WTC11 (cell line): Measurements from ENCODE around the gene GABBR2. TPM values are rescaled to one million over a fixed set of nuclear protein-coding genes. Genes with fewer than 3 reads are reported as not detected.

ENCODE experiments used
- ATAC-seq: fragments of 200-7000 bp; cut with Tn5 transposase; 2 replicates; pipeline ENCODE4 v1.10.0; 2021; ENCODE audit warnings: mild to moderate bottlenecking, moderate library complexity
- CTCF ChIA-PET: fragments of 300-600 bp; sonication (Branson Sonifier 250); formaldehyde crosslinking; loops from one replicate; lab custom pipeline; 2021; ENCODE audit warnings: antibody characterized with exemption; lab: Charles Lee
- POLR2A ChIA-PET: fragments of 350-600 bp; sonication (Branson Sonifier 250); formaldehyde crosslinking; loops from one replicate; lab custom pipeline; 2021; ENCODE audit warnings: antibody characterized with exemption; lab: Charles Lee
- DNase-seq: peaks from one replicate; pipeline ENCODE4 v3.0.0; 2021; ENCODE audit warnings: low spot score
- H3K27ac Mint-ChIP-seq: 2 replicates; pipeline ENCODE4 v1.8.0; 2021; ENCODE audit warnings: mixed read lengths
- H3K27me3 Mint-ChIP-seq: 2 replicates; pipeline ENCODE4 v1.8.0; 2021; ENCODE audit warnings: low read depth, mild to moderate bottlenecking, moderate library complexity, mixed read lengths
- H3K36me3 Mint-ChIP-seq: 2 replicates; pipeline ENCODE4 v1.8.0; 2021; ENCODE audit warnings: mixed read lengths
- H3K4me1 Mint-ChIP-seq: 2 replicates; pipeline ENCODE4 v1.8.0; 2022; ENCODE audit warnings: mixed read lengths
- H3K4me3 Mint-ChIP-seq: 2 replicates; pipeline ENCODE4 v1.8.0; 2021; ENCODE audit warnings: mild to moderate bottlenecking, moderate library complexity, mixed read lengths
- H3K9me3 Mint-ChIP-seq: 2 replicates; pipeline ENCODE4 v1.8.0; 2021; ENCODE audit warnings: mixed read lengths
- ATF2 ChIP-seq: sonication (generic); formaldehyde crosslinking; IDR thresholded peaks from 2 replicates; pipeline ENCODE4 v1.8.1; 2022; ENCODE audit warnings: low read depth, missing genetic modification reagents, borderline replicate concordance
- ATF3 ChIP-seq: sonication (generic); formaldehyde crosslinking; conservative IDR thresholded peaks from 2 replicates; pipeline ENCODE4 v1.8.1; 2022; ENCODE audit warnings: mild to moderate bottlenecking, missing genetic modification reagents
- CDX4 ChIP-seq: fragments of 250-450 bp; sonication (Bioruptor Pico); IDR thresholded peaks from 2 replicates; pipeline ENCODE4 v1.9.0; 2021; ENCODE audit warnings: moderate library complexity, mild to moderate bottlenecking, inconsistent platforms, borderline replicate concordance
- CREB1 ChIP-seq: sonication (generic); formaldehyde crosslinking; IDR thresholded peaks from 2 replicates; pipeline ENCODE4 v1.8.0; 2023; ENCODE audit warnings: mild to moderate bottlenecking, missing genetic modification reagents
- ETV6 ChIP-seq: sonication (generic); formaldehyde crosslinking; IDR thresholded peaks from 2 replicates; pipeline ENCODE4 v1.8.1; 2022; ENCODE audit warnings: mild to moderate bottlenecking, missing genetic modification reagents
- GABPB1 ChIP-seq: sonication (generic); formaldehyde crosslinking; IDR thresholded peaks from 2 replicates; pipeline ENCODE4 v1.8.1; 2023; ENCODE audit warnings: mild to moderate bottlenecking, missing genetic modification reagents
- IRF2 ChIP-seq: sonication (generic); formaldehyde crosslinking; IDR thresholded peaks from 2 replicates; pipeline ENCODE4 v1.8.0; 2022; ENCODE audit warnings: low read depth, missing genetic modification reagents, borderline replicate concordance
- JAZF1 ChIP-seq: fragments of 250-450 bp; sonication (Bioruptor Pico); IDR thresholded peaks from 2 replicates; pipeline ENCODE4 v1.9.0; 2021; ENCODE audit warnings: moderate library complexity, mild to moderate bottlenecking, inconsistent platforms
- JUN ChIP-seq: sonication (generic); formaldehyde crosslinking; IDR thresholded peaks from 2 replicates; pipeline ENCODE4 v1.8.0; 2023; ENCODE audit warnings: mild to moderate bottlenecking, missing genetic modification reagents
- MAX ChIP-seq: sonication (generic); formaldehyde crosslinking; IDR thresholded peaks from 2 replicates; pipeline ENCODE4 v1.8.0; 2022; ENCODE audit warnings: mild to moderate bottlenecking, missing genetic modification reagents
- NR2C2 ChIP-seq: sonication (generic); formaldehyde crosslinking; IDR thresholded peaks from 2 replicates; pipeline ENCODE4 v1.8.0; 2022; ENCODE audit warnings: mild to moderate bottlenecking, missing genetic modification reagents
- PRRX2 ChIP-seq: fragments of 250-450 bp; sonication (Bioruptor Pico); IDR thresholded peaks from 2 replicates; pipeline ENCODE4 v1.8.0; 2021; ENCODE audit warnings: mild to moderate bottlenecking
- RELA ChIP-seq: sonication (generic); formaldehyde crosslinking; IDR thresholded peaks from 2 replicates; pipeline ENCODE4 v1.8.1; 2022; ENCODE audit warnings: missing genetic modification reagents, mild to moderate bottlenecking, borderline replicate concordance
- SMAD4 ChIP-seq: sonication (generic); formaldehyde crosslinking; IDR thresholded peaks from 2 replicates; pipeline ENCODE4 v1.8.0; 2022; ENCODE audit warnings: mild to moderate bottlenecking, missing genetic modification reagents
- ZBTB43 ChIP-seq: sonication (generic); formaldehyde crosslinking; IDR thresholded peaks from 2 replicates; pipeline ENCODE4 v1.8.1; 2023; ENCODE audit warnings: mild to moderate bottlenecking, missing genetic modification reagents
- ZMAT4 ChIP-seq: fragments of 250-450 bp; sonication (Bioruptor Pico); IDR thresholded peaks from 2 replicates; pipeline ENCODE4 v1.9.0; 2021; ENCODE audit warnings: mild to moderate bottlenecking
- ZNF263 ChIP-seq: sonication (generic); formaldehyde crosslinking; IDR thresholded peaks from 2 replicates; pipeline ENCODE4 v1.8.1; 2022; ENCODE audit warnings: low read depth, mild to moderate bottlenecking, moderate library complexity, missing genetic modification reagents
- ZNF396 ChIP-seq: fragments of 250-450 bp; sonication (Bioruptor Pico); IDR thresholded peaks from 2 replicates; pipeline ENCODE4 v1.8.0; 2021; ENCODE audit warnings: mild to moderate bottlenecking, moderate library complexity, borderline replicate concordance
- ZNF532 ChIP-seq: fragments of 250-450 bp; sonication (Bioruptor Pico); IDR thresholded peaks from 2 replicates; pipeline ENCODE4 v1.9.0; 2021; ENCODE audit warnings: mild to moderate bottlenecking, borderline replicate concordance
- total RNA-seq: library from RNA; stranded (reverse); gene quantifications from 3 replicates; pipeline ENCODE4 v1.2.3, GENCODE V29; 2021

GABBR2 gene
- total RNA-seq, 1 experiment from 2014 or later: 0.92 TPM

GRCh38 chr9:98572054-98572627 is 136.6 kb downstream of the GABBR2 start:
- no peak for ATAC-seq
- TF ChIP-seq CREB1 (CRISPR knock-in tag): no peak
- TF ChIP-seq RELA (CRISPR knock-in tag): no peak
- no peak for TF ChIP-seq PRRX2 (CRISPR knock-in tag)
- no peak for TF ChIP-seq JAZF1 (CRISPR knock-in tag)
- no peak for TF ChIP-seq GABPB1 (CRISPR knock-in tag)
- no peak for TF ChIP-seq CDX4 (CRISPR knock-in tag)
- no peak for TF ChIP-seq ZNF532 (CRISPR knock-in tag)
- no peak for TF ChIP-seq JUN (CRISPR knock-in tag)
- TF ChIP-seq NR2C2 (CRISPR knock-in tag): no peak
- no peak for TF ChIP-seq ATF2
- no peak for TF ChIP-seq SMAD4
- TF ChIP-seq ZBTB43 (CRISPR knock-in tag): no peak
- TF ChIP-seq ZNF396 (CRISPR knock-in tag): no peak
- TF ChIP-seq ZMAT4 (CRISPR knock-in tag): no peak
- no peak for TF ChIP-seq ZNF263
- no peak for TF ChIP-seq MAX (CRISPR knock-in tag)
- TF ChIP-seq, all 79 proteins: peak for 0
- H3K4me3 Mint-ChIP-seq: no peak overlapping the region
- no peaks in the 10 kb centered on the region for H3K36me3 Mint-ChIP-seq
- H3K27ac Mint-ChIP-seq: no peak overlapping the region
- ChIA-PET POLR2A (no interaction called here), CTCF (interaction anchor here (1.3 kb wide), 1 partner anchor 36 kb away, joined by 6 read pairs; no protein-coding TSS in a partner anchor)
- H3K4me1 Mint-ChIP-seq: no peaks in the 10 kb centered on the region
- H3K9me3 Mint-ChIP-seq: 0 out of 2 replicates have a peak, but pooled peaks cover 4% of the 10 kb centered on the region
- no peak for DNase-seq
- no peaks in the 10 kb centered on the region for H3K27me3 Mint-ChIP-seq

GRCh38 chr9:98571643-98572042 is 137.1 kb downstream of the GABBR2 start:
- Mint-ChIP-seq H3K27ac (no peak overlapping the region), H3K36me3 (no peaks in the 10 kb centered on the region), H3K27me3 (no peaks in the 10 kb centered on the region), H3K4me3 (no peak overlapping the region), H3K9me3 (no peaks in the 10 kb centered on the region), H3K4me1 (no peaks in the 10 kb centered on the region)
- POLR2A ChIA-PET: no interaction called here
- CTCF ChIA-PET: interaction anchor here (1.3 kb wide), 1 partner anchor 35 kb away, joined by 6 read pairs; no protein-coding TSS in a partner anchor
- ATAC-seq (no peak), DNase-seq (no peak)
- TF ChIP-seq IRF2 (CRISPR knock-in tag): no peak
- no peak for TF ChIP-seq ATF3 (CRISPR knock-in tag)
- TF ChIP-seq ETV6 (CRISPR knock-in tag): no peak
